ENCODE results near the gene PRKN.
"Not testable (repeated sequence)": the region's sequence is repeated elsewhere in the genome, so short reads cannot be mapped to it uniquely, and the experiment has no call there.

The PRKN gene

DNA sequence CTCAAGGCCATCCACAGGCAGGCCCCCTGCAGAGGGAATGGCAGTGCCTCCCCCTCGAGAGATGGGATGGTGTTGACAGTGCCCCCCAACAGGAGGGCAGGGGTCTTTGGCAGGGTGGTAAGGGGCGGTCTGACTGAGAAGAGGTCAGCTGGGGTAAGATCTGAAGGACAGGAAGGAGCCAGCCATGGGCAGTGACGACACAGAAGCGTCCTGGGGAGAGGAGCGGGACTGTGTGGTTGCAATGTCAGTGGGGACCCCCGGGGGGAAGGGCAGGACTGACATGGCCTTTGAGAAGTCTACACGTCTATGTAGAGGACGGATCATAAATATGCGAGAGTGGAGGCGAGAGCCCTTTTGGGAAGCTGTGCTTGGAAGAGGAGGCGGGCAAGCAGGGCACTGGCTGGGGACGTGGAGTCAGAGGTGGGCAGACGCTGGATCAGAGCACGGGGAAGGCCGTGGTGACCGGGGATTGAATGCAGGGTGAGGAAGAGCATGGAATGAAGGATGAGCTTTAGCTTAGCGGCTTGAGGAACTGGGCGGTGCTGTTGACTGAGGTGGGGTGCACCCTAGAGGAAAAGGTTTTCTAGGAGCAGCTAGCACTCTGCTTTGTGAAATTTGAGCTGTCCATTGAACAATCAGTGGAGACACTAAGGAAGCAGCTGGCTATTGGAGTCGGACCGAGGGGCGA, 1371.3 kb downstream of the PRKN start:
- no peak for DNase-seq

DNA sequence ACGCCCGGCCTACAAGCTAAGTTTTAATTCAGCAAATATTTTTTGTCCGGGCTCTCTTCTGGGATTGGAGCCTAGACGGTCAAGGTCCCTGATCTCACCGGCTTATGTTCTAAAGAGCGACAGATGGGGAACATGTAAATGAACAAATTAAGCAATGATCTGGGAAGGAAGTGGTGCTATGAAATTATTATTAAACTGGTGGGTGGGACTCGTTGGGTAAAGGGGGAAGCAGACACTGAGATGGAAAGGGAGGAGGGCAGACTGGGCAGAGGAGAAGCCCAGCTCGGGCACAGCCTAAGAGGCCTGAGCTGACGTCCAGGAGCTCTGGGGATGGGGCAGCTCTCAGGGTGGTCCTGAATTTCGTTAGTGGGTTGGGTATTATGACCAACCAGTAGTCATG, 1371.9 kb downstream of the PRKN start:
- DNase-seq, result no peak

DNA sequence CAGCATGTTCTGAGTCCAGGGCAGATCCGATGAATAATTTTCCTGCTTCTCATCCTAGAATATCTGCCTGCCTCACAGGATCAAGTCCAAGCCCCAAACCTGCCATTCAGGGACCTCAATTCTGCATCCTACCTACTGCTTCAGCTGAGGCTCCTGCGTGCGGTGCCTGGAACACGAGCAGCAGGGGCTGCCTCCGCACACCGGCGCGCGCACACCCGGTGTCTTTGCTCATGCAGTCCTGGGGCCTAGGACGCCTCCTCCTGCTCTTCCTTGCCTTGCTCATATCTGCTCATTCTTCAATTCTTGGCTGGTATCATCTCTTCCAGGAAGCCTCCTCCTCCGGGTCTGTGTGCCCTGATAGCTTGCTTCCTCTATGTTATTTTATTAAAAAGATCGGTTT, 1372.6 kb downstream of the PRKN start:
- no peak for DNase-seq

DNA sequence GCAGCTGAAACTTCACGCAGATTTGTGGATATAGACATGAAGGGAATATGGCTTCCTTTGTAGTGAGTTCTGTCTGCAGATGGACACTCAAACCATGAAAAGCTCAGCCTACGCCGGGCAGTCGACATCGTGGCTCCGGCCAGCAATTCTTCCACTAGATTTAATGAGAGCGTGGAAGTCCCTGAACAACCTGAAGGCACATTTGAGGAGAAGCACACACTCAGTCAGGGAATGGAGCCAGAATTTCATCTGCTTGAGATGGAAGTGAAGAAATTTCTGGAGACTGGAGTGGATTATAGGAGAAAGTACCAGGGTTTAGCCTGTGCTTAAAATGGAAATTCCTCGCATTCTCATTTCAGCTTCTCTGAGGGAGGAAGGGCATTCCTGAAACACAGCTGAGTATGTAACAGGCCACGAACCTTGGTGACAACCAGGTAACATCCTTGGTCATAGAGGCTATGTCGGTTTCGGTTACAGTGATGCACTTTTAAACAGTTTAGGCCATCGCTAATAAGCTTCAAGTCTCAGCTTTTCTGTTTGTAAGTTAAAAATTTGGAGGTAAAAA, 1373.2 kb downstream of the PRKN start:
- no peak for DNase-seq

DNA sequence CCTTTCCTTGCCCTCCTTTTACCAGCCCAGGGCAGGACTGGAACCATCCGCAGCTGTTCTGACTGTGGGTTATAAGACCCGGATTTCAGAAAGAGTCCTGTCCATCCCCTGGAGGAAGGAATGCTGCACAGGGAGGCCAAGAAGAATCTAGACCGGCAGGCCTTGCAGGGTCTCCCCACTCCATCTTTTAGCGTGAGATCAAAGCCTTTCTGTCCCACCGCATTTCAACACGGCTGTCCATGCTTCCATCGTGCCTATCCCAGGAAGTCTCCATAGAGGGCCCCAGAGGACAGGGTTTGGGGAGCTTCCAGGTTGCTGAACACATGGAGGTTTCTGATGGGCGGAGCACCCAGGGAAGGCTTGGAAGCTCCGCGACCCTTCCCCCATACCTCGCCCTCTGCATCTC, 1374.4 kb downstream of the PRKN start:
- DNase-seq, result no peak

DNA sequence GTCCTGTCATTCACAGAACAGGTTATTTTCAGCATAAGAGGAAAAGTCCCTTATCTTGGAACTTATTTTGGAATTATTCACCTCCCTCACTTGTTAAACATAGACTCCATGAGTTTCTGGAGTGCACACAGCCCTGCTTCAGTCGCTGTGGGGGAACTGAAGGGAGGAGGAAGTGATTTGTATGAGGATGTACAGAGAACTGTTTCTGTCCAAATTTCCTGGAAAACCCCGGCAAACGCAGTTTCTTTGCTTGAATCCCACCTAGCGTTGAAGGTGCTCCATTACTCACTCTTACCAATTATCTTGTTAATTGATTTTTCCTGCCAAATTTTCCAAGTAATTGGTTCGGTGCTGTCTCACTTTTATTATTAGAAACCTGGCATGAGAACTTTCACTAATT, 1375.7 kb downstream of the PRKN start:
- DNase-seq, result no peak

DNA sequence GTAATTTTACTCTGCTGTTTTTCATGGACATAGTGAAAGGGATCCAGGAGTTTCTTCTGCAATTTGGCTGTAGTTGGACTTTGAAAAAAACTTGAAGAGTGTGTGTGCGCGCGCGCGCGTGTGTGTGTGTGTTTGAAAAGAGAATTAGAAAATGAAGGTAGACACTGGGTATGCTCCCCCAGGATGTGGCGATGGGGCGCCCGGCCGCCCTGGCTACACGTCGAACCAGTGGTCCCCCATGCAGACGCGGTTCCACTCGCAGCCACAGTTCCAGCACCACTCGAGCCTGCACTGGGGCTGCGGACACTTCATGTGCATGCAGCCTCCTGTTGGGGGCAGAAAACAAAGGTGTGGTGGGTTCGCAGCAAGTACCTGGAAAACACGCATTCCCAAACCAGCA, 1377.7 kb downstream of the PRKN start:
- no peak for DNase-seq

DNA sequence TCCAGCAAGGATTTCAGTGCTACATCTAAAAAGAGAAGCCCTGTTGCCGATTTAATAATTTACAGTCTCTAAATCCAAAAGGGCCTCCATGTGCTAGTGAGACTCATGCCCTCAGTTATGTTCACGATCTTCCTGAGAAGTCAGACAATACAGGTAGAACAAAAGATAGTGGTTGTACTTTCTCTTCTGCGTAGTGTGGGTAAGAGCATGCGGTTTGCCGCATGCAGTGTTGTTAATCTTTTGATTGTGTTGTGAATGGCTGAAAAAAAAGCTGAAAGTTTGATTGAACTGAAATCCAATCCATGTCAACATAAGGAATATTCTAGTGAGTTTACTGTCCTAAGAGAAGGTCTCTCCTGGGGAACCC, 1379.0 kb downstream of the PRKN start:
- no peak for DNase-seq

DNA sequence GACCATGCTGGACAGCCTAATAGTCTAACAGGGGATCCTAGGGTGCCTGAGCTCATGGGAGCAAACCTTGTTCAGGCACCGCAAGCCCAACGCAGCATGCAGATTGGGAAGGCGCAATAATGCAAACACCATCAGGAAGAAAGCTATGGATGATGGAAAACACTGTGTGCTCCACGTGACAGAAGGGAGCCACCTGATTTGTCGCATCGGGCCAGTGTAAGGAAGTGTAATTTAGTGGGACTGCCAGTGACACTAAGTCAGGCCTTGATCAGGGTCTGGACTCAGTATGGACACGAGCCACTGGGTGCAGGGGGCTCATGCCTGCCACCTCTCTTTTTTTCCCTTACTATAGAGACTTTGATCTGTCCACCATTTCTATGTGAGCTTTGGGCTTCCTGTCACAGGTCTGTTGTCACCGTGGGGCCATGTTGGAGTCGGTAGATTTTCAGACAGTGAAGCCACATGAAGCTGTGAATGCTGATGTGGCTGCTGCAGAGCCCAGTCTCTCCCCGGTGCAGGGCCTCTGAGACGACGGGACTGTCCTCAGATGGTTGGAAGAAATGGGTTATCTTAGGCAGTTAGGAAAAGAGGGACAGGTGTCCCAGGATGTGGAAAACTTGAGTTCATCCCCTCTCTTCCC, 1379.5 kb downstream of the PRKN start:
- DNase-seq, result no peak

DNA sequence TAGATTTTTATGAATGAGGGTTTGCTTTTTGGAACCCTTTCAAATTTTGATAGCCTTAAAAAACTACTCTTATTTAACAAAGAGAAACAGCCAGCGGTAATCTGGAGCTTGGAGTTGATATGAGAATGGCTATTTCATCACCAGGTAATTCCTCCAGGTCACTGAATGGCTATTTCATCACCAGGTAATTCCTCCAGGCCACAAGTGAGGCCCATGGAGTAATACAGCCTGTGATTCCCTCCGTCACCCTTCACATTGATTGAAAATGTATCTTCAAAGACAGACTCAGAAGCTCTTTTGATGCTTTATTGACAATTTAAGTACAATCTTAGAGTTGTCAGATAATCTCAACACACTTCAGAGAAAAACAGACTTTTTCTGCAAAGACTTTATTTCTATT, 1380.4 kb downstream of the PRKN start:
- no peak for DNase-seq

DNA sequence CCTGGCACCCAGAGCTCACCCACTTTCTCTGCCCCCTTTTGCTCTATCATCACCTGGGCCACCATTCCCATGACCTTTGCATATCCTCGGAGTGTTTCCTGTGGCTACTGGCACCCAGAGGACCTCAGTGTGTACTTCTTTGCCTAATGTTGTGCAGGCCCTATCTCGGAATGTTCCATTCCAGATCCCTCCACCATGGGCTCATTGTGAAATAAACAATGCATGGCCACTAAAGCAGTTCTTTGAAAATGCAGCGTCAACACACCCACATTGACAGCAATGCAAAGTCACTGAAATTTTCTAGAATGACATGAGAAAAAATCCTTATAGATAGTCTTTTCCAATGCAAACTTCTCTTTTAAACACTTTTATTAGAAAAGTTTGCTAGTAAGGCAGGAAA, 1380.8 kb downstream of the PRKN start:
- no peak for DNase-seq

DNA sequence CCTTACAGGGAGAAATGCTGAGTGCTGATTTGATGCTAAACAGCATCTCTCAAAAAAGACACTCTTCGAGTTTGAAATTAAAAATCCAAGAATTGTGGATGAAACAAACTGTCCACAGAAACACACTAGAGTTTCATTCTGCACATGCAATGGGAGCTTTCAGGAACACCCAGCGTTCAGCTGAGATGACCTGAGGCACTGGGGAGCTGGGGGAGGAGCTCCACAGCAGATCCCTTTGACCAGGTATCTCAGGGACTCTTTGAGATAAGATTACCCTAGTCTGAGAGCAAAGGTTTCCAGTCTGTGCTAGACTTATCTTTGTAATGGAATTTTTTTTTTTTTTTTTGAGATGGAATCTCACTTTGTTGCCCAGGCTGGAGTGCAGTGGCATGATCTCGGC, 1382.9 kb downstream of the PRKN start:
- no peak for DNase-seq

DNA sequence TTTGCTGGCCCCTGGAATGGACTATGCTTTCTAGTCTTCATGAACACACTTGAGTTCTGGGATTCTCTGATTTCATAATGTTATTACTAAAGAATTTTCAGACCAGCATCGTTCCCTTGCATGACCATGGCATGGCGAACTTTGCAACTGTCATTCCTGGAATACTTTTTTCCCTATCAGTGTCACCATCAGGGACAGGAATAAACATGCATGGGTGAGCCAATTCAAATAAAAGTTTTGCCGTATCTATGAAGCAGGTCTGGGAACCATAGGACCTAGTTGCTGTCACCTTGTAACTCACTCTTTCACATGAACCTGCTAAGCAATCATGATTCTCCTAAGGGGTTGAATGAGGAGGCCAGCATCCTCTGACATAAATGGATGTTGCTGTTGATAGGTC, 1385.5 kb downstream of the PRKN start:
- no peak for DNase-seq

DNA sequence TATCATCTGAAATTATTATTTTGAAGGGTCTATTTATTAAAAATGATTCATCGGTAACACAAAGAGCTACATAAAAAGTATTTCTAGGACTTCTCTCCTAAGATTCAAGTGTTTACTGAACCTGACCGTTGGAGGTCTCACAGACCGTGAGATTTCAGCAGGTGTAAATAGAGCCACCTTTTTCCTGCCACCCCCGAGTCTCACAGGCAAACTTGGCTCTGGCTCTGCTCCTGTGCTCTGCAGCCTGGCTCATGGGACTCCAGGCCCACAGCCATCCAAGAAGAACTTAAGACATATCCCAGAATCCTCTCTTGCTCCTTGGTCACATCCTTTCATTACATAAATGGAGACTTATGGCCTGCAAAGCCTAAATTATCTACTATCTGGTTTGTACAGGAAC, 1385.9 kb downstream of the PRKN start:
- no peak for DNase-seq

DNA sequence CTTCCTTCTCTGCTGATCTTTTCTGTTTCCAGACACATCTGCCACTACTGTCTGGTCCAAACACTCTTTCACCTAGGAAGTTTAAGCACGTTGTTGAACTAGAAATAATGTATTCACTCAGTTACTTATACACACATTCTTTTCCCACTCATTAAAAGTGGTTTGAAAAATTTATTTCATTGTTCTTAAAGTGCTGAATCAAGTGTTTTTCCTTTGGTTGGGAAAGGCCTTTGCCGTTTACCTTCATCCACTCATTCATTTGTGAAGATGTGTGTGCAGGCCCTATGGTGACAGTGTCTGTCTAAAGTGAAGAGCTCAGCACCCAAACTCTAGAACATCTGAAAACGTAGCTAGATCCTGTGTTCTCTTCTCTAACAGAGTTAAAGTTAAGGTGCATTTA, 1389.6 kb downstream of the PRKN start:
- no peak for DNase-seq

DNA sequence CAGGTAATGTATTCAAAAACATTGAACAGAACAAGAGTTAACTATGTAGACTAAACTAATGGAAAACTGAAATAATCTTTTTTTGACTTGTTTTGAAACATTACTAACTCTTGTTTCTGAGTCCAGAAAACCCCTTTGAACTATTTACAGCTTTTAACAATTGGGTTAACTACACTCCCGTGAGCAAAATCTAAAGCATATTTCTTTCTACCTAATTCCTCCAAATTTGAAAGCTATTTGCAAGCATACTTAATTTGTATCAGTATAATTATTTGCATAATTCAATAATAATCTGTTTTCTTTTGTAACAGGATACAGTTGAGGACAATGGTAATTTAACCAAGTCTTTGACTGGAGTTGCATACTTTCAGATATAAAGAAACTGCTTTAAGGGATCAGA, 1391.1 kb downstream of the PRKN start:
- no peak for DNase-seq

DNA sequence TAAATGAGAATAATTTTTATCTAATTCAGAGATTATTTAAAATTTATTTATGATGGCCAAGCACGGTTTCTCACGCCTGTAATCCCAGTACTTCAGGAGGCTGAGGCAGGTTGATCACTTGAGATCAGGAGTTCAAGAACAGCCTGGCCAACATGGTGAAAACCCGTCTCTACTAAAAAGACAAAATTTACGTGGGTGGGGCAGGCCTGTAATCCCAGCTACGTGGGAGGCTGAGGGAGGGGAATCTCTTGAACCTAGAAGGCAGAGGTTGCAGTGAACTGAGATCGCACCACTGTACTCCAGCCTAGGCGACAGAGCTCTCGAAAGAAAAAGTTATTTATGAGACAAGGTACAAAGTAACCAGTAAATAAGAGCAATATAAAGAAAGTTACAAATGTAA, 1394.2 kb downstream of the PRKN start:
- no peak for DNase-seq

DNA sequence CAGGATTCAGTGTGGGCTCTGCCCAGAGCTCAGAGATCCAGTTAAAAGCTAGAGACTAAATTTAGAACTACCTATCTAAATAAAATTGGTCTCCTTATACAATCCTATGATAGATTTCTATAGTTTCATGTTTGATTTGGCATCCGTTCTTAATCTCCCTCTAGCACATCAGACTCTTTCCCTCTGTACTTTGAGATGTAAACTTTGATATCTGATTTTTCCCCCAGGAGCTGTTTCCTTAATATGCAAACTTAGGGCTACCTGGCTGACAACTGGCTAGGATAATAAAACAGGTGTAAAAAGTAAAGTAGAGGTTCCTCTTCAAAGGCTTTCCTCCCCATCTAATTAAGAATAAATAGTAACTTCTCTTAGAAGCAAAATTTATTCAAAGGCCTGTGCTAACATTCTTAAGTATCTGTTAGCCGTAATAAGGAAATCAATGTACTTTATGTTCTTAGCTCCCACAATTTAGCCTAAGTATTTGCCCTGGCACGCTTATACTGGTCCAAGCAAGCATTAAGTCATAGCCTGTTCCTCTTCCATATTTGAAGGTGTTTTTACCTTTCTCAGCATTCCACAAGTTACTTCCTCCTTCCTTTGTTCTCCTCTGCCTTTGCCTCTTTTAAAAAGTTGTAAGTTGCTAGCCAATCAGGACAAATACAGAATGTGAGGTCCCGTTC, 1396.0 kb downstream of the PRKN start:
- not testable (repeated sequence) for DNase-seq

DNA sequence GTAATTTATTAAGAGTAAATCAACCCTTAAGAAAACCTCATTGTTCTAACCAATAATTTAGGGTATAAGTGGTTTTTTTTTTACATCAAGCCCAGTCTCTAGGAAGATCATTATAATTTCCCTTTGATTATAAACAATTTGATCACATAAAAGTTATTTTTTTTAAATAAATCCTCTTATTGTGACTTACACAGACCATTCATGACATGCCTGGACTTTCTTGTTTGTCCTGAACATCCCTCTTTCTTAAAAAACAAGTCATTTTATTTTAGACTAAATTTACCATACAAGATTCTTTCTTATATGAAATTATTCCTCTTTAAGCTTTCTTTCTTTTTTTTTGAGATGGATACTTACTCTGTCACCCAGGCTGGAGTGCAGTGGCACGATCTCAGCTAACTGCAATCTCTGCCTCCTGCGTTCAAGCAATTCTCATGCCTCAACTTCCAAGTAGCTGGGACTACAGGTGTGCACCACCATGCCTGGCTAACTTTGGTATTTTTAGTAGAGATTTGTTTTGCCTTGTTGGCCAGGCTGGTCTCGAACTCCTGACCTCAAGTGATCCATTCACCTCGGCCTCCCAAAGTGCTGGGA, 1400.1 kb downstream of the PRKN start:
- DNase-seq, result no peak

DNA sequence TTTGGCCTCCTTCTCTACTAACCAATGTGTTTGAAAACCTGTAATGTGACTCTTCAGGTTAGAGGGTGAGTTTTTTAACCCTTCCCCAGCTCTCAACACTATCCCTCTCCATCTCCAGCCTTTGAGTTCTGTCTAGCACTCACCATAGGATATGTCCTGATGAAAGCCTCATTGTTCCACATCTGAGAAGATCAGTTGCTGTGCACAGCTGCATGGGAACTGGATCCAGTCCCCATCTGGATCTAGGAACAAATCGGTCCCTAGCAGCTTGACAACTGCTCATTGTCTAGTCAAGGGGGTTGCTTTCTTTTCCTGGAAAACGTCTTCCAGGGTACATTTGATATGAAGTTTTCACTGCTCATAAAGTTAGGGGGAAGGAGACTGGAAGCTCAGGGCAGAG, 1408.3 kb downstream of the PRKN start:
- DNase-seq, result no peak

DNA sequence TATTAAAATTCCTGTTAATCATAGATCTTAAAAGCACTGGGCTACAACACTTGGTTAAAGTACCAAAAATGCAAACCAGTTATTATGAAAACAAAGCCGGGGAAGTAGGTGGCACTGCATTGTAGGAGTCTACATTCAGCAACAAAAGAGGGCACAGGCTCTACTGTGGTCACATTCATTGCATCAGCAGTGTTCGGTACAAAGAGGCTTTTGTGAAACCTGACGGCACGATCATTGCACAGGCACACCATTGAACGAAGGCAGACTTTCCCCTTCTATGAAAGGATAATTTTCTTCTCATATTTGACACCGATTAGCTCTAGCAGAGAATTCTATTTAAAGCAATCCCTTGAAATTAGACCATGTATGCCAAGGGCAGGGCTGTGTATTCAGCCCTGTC, 1409.1 kb downstream of the PRKN start:
- DNase-seq, result no peak

DNA sequence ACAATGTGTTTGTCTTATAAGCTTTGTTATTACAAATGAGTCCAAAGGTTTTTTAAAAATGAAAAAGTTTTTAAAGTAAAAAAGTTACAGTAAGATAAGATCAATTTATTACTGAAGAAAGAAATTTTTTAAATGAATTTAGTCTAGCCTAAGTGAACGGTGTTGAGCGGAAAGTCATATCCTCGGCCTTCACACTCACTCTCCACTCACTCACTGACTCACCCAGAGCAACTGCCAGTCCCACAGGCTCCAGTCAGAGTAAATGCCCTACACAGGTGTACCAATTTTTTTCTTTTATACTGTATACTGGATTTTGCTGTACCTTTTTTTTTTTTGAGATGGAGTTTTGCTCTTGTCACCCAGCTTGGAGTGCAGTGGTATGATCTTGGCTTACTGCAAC, 1411.0 kb downstream of the PRKN start:
- no peak for DNase-seq

DNA sequence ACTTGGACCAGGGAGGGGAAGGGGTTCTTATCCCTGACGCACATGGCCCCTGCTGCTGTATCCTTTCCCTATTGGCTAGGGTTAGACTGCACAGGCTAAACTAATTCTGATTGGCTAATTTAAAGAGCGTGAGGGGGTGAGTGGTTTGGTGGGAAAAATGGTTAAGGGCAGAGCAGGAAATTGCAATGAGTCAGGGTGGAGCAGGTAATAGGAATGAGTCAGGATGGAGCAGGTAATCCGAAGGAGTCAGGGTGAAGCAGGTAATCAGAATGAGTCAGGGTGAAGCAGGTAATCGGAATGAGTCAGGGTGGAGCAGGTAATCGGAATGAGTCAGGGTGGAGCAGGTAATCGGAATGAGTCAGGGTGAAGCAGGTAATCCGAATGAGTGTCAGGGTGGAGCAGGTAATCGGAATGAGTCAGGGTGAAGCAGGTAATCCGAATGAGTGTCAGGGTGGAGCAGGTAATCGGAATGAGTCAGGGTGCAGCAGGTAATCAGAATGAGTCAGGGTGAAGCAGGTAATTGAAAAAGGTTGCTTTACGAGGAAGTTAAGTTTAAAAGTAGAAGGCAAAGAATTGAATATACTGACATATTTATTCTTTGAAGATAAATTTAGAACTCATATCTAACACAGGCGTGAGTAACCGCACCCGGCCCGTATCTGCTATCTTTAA, 1412.2 kb downstream of the PRKN start:
- not testable (repeated sequence) for DNase-seq
